GM12878 (cell line): Measurements from ENCODE around the gene RPS6KA2. TPM values are rescaled to one million over a fixed set of nuclear protein-coding genes. Genes with fewer than 3 reads are reported as not detected.

ENCODE experiments used
- ATAC-seq: fragments of 200-7000 bp; cut with Tn5 transposase; 3 replicates; pipeline ENCODE4 v1.9.1; 2020; ENCODE audit warnings: mild to moderate bottlenecking, moderate library complexity
- BruUV-seq: library from RNA; stranded (reverse); fragments of 400-500 nt; replicated peaks from 2 replicates; lab custom pipeline; 2021; lab: Mats Ljungman, UMichigan
- CTCF ChIA-PET: fragments of 300-600 bp; sonication (Branson Sonifier 250); formaldehyde crosslinking; extraction: SDS; loops from one replicate; lab custom pipeline; 2021; ENCODE audit warnings: inconsistent platforms; lab: Yijun Ruan, JAX
- POLR2A ChIA-PET: fragments of 350-600 bp; formaldehyde crosslinking; extraction: SDS; loops from one replicate; lab custom pipeline; 2021; ENCODE audit warnings: inconsistent platforms; lab: Charles Lee
- RAD21 ChIA-PET: fragments of 300-600 bp; sonication (Branson Sonifier 250); formaldehyde crosslinking; loops from one replicate; lab custom pipeline; 2023; ENCODE audit warnings: antibody characterized with exemption; ENCODE audit not compliant: unreplicated experiment; lab: Charles Lee
- SMC1A ChIA-PET: fragments of 300-600 bp; sonication (Branson Sonifier 250); formaldehyde crosslinking; loops from one replicate; lab custom pipeline; 2023; ENCODE audit not compliant: unreplicated experiment, uncharacterized antibody; lab: Charles Lee
- DNase-seq: peaks from one replicate; pipeline ENCODE4 v3.0.0-alpha.2; 2011; ENCODE audit warnings: low read depth, low spot score
- FAIRE-seq: peaks from 3 replicates; lab custom pipeline; 2011; peaks lifted over from hg19 to GRCh38; lab: Jason Lieb, UNC
- H2AFZ ChIP-seq: 2 replicates; pipeline ENCODE4 v1.6.0; 2011; ENCODE audit warnings: low read depth, low read length, control low read depth; ENCODE audit not compliant: control insufficient read depth
- H3K27ac ChIP-seq: 2 replicates; pipeline ENCODE4 v1.5.1; 2011; ENCODE audit warnings: control low read depth; ENCODE audit not compliant: control insufficient read depth, insufficient read depth
- H3K27me3 ChIP-seq, 2 experiments: replicated peaks in 1 of 2; 2 replicates each; pipeline versions ENCODE4 v1.6.0 to v1.6.1; 2011; ENCODE audit warnings: low read length in 1 of 2; ENCODE audit not compliant: control insufficient read depth in 2 of 2, insufficient read depth in 2 of 2
- H3K36me3 ChIP-seq, 2 experiments: 2 replicates each; pipeline ENCODE4 v1.5.1; 2011; ENCODE audit warnings: low read length in 1 of 2; ENCODE audit not compliant: control insufficient read depth in 2 of 2, insufficient read depth in 2 of 2
- H3K4me1 ChIP-seq: 2 replicates; pipeline ENCODE4 v1.6.1; 2011; ENCODE audit warnings: mild to moderate bottlenecking, low read length, moderate library complexity, mixed read lengths; ENCODE audit not compliant: control insufficient read depth, insufficient read depth
- H3K4me2 ChIP-seq: 2 replicates; pipeline ENCODE4 v1.6.0; 2011; ENCODE audit warnings: control low read depth; ENCODE audit not compliant: control insufficient read depth, insufficient read depth
- H3K4me3 ChIP-seq: fragments of 200-600 bp; sonication (generic); 2 replicates; pipeline ENCODE4 v1.5.1; 2016
- H3K79me2 ChIP-seq: 2 replicates; pipeline ENCODE4 v1.6.0; 2011; ENCODE audit warnings: low read length; ENCODE audit not compliant: control insufficient read depth, insufficient read depth
- H3K9ac ChIP-seq: 2 replicates; pipeline ENCODE4 v1.8.0; 2011; ENCODE audit warnings: low read length, control low read depth, mixed read lengths; ENCODE audit not compliant: control insufficient read depth, insufficient read depth
- H3K9me3 ChIP-seq: replicated peaks from 3 replicates; pipeline ENCODE4 v1.5.1; 2011; ENCODE audit warnings: mild to moderate bottlenecking, low read length; ENCODE audit not compliant: control insufficient read depth, insufficient read depth
- H4K20me1 ChIP-seq: 2 replicates; pipeline ENCODE4 v1.6.0; 2011; ENCODE audit not compliant: control insufficient read depth, insufficient read depth
- NR2C2 ChIP-seq: IDR thresholded peaks from 2 replicates; pipeline ENCODE4 v1.6.1; 2011; ENCODE audit warnings: borderline replicate concordance, low read depth; ENCODE audit not compliant: control insufficient read depth, insufficient read length
- POLR2AphosphoS5 ChIP-seq: IDR thresholded peaks from 2 replicates; pipeline ENCODE4 v1.6.1; 2011; ENCODE audit warnings: mild to moderate bottlenecking, low read length, inconsistent platforms
- TAF1 ChIP-seq: IDR thresholded peaks from 2 replicates; pipeline ENCODE4 v1.6.1; 2011; ENCODE audit warnings: mild to moderate bottlenecking, low read depth, low read length, borderline replicate concordance
- ZNF207 ChIP-seq: fragments of 450-650 bp; IDR thresholded peaks from 2 replicates; pipeline ENCODE4 v1.6.1; 2014; ENCODE audit warnings: antibody characterized with exemption, mild to moderate bottlenecking, borderline replicate concordance
- WGBS: methylation state at CpG from one replicate; pipeline ENCODE4 v1.1.6; 2016; ENCODE audit warnings: low lambda C conversion rate; ENCODE audit not compliant: insufficient replicate concordance, insufficient coverage; ENCODE audit errors: missing lambda C conversion rate; 5-methylcytosine and 5-hydroxymethylcytosine counted together
- in situ Hi-C: fragments of 300-500 bp; cut with MboI; formaldehyde crosslinking; loops from 9 replicates; pipeline ENCODE4 v1.14.3; 2018; ENCODE audit warnings: mixed read lengths
- intact Hi-C: fragments of 100-400 bp; cut with micrococcal nuclease; formaldehyde crosslinking; loops from one replicate; pipeline ENCODE4 v1.14.2; 2022; ENCODE audit not compliant: unreplicated experiment
- polyA plus RNA-seq, 11 experiments: library from polyadenylated mRNA; depleted of rRNA in 4 of 11; unstranded in 6 of 11; stranded (reverse) in 5 of 11; fragments of >200 nt; fragmentation: Nextera tagmentation in 4 of 11; fragmentation: Illumina TruSeq in 1 of 11; extraction: Ambion mirVana in 4 of 11; extraction: Trizol in 1 of 11; gene quantifications; 1 replicate in 1 of 11; 2 replicates in 10 of 11; pipeline versions ENCODE4 v1.2.1 to v1.2.3, GENCODE V29; 2011 to 2016; ENCODE audit warnings: inconsistent platforms in 2 of 11, missing spikeins in 2 of 11, low read depth in 1 of 11
- total RNA-seq, 4 experiments: library from RNA; depleted of rRNA in 3 of 4; stranded (reverse); fragments of >200 nt in 3 of 4; fragmentation: Illumina TruSeq in 1 of 4; extraction: Trizol in 1 of 4; gene quantifications; 2 replicates each; pipeline versions ENCODE4 v1.2.1 to v1.2.3, GENCODE V29; 2013 to 2021
- TF ChIP-seq, protein P1 (sequence below): IDR thresholded peaks from 2 replicates; pipeline ENCODE4 v1.6.1; 2011; ENCODE audit warnings: low read depth, mild to moderate bottlenecking, low read length, moderate library complexity, borderline replicate concordance; ENCODE audit errors: extremely low read depth

The RPS6KA2 gene
- total and polyA plus RNA-seq, 10 of the 15 experiments (the other 5 are each of a cell fraction or from before 2014, with no cell fraction given): 0.02 to 1.0 (median 0.22) TPM; not detected in 1

DNA sequence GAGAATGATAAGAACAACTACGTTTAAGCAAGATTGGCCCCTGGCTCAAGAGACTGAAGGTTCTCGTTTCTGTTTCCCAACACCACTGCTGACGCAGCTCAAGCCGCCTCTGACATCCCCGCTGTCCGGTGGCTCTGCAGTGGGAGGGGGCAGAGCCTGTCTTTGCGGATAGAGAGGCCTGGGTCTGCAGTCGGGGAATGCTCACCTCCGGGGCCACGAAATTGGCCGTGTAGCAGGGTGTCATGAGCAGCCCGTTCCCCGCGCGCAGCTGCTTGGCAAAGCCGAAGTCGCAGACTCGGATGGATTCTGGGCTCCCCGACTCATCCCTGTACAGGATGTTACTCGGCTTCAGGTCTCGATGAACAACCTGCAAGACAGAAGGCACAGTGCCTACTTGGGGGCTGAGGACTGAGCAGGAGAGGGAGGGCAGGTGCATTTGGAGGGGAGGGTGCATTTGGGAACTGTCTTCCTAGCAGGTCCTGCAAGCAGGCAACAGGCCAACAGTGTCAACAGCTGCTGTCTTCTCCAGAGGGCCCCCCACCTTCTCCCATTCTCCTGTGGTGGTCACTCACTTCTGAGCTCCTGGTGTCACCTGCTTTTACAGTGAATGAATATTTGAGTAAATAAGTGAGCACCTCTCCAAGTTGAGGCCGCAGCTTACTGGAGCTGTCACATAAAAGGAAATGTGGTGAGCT is 203.9 kb downstream of the RPS6KA2 start:
- SMC1A ChIA-PET: interaction anchor here (0.7 kb wide), 1 partner anchor 23 kb away, joined by 3 read pairs; no protein-coding TSS in a partner anchor
- intact Hi-C loops (no loop called here), in situ Hi-C loops (no loop called here)
- Histone ChIP-seq H3K4me2 (no peak overlapping the region), H3K4me3 (no peak overlapping the region), H3K4me1 (peaks cover 13% of the 10 kb centered on the region), H3K79me2 (no peaks in the 10 kb centered on the region), H3K9ac (no peak overlapping the region), H3K27me3 (no peaks in the 10 kb centered on the region; a peak in 1 of 4 replicates), H2AFZ (no peak overlapping the region), H4K20me1 (no peaks in the 10 kb centered on the region), H3K27ac (no peak overlapping the region), H3K9me3 (no peaks in the 10 kb centered on the region), H3K36me3 (no peaks in the 10 kb centered on the region)
- RAD21 ChIA-PET: no interaction called here
- no peak for ATAC-seq
- CTCF ChIA-PET: no interaction called here
- DNase-seq: no peak
- BruUV-seq: no TSS peak
- FAIRE-seq: no peak
- POLR2A ChIA-PET: no interaction called here
- no peak for TF ChIP-seq TAF1
- TF ChIP-seq, protein P1, sequence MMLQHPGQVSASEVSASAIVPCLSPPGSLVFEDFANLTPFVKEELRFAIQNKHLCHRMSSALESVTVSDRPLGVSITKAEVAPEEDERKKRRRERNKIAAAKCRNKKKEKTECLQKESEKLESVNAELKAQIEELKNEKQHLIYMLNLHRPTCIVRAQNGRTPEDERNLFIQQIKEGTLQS: no peak
- TF ChIP-seq POLR2AphosphoS5: no peak
- TF ChIP-seq ZNF207: no peak
- TF ChIP-seq NR2C2: no peak
- WGBS: 67% methylated on average over 22 of the region's 22 CpGs
